Panc1 (cell line): Measurements from ENCODE around the gene DHRS7C. TPM values are rescaled to one million over a fixed set of nuclear protein-coding genes. Genes with fewer than 3 reads are reported as not detected.

ENCODE experiments used
- ATAC-seq: fragments of 200-7000 bp; cut with Tn5 transposase; 2 replicates; pipeline ENCODE4 v1.9.1; 2020; ENCODE audit warnings: mild to moderate bottlenecking, moderate library complexity
- BruUV-seq: library from RNA; stranded (reverse); fragments of 400-500 nt; replicated peaks from 2 replicates; lab custom pipeline; 2021; lab: Mats Ljungman, UMichigan
- CTCF ChIA-PET: fragments of 300-600 bp; sonication (Branson Sonifier 250); formaldehyde crosslinking; loops from one replicate; lab custom pipeline; 2022; ENCODE audit warnings: antibody characterized with exemption; lab: Charles Lee
- POLR2A ChIA-PET: fragments of 300-600 bp; sonication (Branson Sonifier 250); formaldehyde crosslinking; loops from one replicate; lab custom pipeline; 2022; ENCODE audit warnings: antibody characterized with exemption; lab: Charles Lee
- DNase-seq: peaks from one replicate; pipeline ENCODE4 v3.0.0-alpha.2; 2010; ENCODE audit warnings: low read depth, low spot score
- H3K27ac ChIP-seq: 2 replicates; pipeline ENCODE4 v1.5.1; 2011; ENCODE audit warnings: mild to moderate bottlenecking, low read length, inconsistent platforms
- H3K27me3 ChIP-seq: fragments of 200-500 bp; sonication (Bioruptor generic); 2 replicates; pipeline ENCODE4 v1.6.0; 2014; ENCODE audit warnings: low read length, inconsistent platforms; ENCODE audit not compliant: control insufficient read depth, insufficient read depth
- H3K36me3 ChIP-seq: fragments of 200-500 bp; sonication (Bioruptor generic); 2 replicates; pipeline ENCODE4 v1.5.1; 2014; ENCODE audit warnings: inconsistent platforms, mild to moderate bottlenecking, low read length, moderate library complexity; ENCODE audit not compliant: control insufficient read depth, insufficient read depth
- H3K4me1 ChIP-seq: 2 replicates; pipeline ENCODE4 v1.5.1; 2011; ENCODE audit warnings: inconsistent platforms, mild to moderate bottlenecking, low read length, moderate library complexity; ENCODE audit not compliant: control insufficient read depth, insufficient read depth
- H3K4me3 ChIP-seq, 2 experiments: 2 replicates each; pipeline ENCODE4 v1.5.1; 2011 to 2012; ENCODE audit warnings: low read depth in 2 of 2, low read length in 2 of 2, mild to moderate bottlenecking in 2 of 2, inconsistent platforms in 1 of 2, moderate library complexity in 1 of 2
- H3K9me3 ChIP-seq: fragments of 200-500 bp; sonication (Bioruptor generic); 2 replicates; pipeline ENCODE4 v1.5.1; 2014; ENCODE audit warnings: low read depth, mild to moderate bottlenecking, inconsistent platforms, low read length, moderate library complexity; ENCODE audit not compliant: control insufficient read depth, insufficient read depth
- CTCF ChIP-seq: fragments of 450-650 bp; IDR thresholded peaks from 2 replicates; pipeline ENCODE4 v1.5.1; 2017; ENCODE audit warnings: mild to moderate bottlenecking
- POLR2AphosphoS5 ChIP-seq: IDR thresholded peaks from 2 replicates; pipeline ENCODE4 v1.6.1; 2012; ENCODE audit warnings: mild to moderate bottlenecking, low read depth, low read length, moderate library complexity
- REST ChIP-seq, 2 experiments: IDR thresholded peaks; 2 replicates each; pipeline ENCODE4 v1.6.1; 2011 to 2012; ENCODE audit warnings: low read depth in 2 of 2, control low read depth in 1 of 2, low read length in 1 of 2, mild to moderate bottlenecking in 1 of 2, moderate library complexity in 1 of 2; ENCODE audit not compliant: insufficient read depth in 1 of 2
- SIN3A ChIP-seq: IDR thresholded peaks from 2 replicates; pipeline ENCODE4 v1.6.1; 2012; ENCODE audit warnings: low read depth, mild to moderate bottlenecking, low read length, moderate library complexity, borderline replicate concordance; ENCODE audit not compliant: insufficient read depth
- TCF7L2 ChIP-seq: IDR thresholded peaks from 2 replicates; pipeline ENCODE4 v1.6.1; 2011; ENCODE audit warnings: mild to moderate bottlenecking, low read depth, low read length, inconsistent platforms
- in situ Hi-C: cut with HindIII; loops from 2 replicates; pipeline ENCODE4 v1.10.0; 2016; ENCODE audit warnings: low sequenced_read_pairs, low pct_unique_long_range_greater_than_20kb
- intact Hi-C: fragments of 100-400 bp; cut with micrococcal nuclease; formaldehyde crosslinking; loops from one replicate; pipeline ENCODE4 v1.10.0; 2022; ENCODE audit not compliant: unreplicated experiment
- total RNA-seq: library from RNA; stranded (reverse); gene quantifications from one replicate; pipeline ENCODE4 v1.2.1, GENCODE V29; 2021; ENCODE audit not compliant: unreplicated experiment

Gene DHRS7C
- total RNA-seq, 1 experiment from 2014 or later: not detected

GRCh38 chr17:9837551-9838471, 46.4 kb upstream of the DHRS7C start:
- BruUV-seq: no TSS peak
- Histone ChIP-seq H3K4me3 (no peak overlapping the region), H3K9me3 (no peaks in the 10 kb centered on the region), H3K4me1 (no peaks in the 10 kb centered on the region), H3K27ac (no peak overlapping the region), H3K36me3 (no peaks in the 10 kb centered on the region; the same call in 1 of the 2 replicates), H3K27me3 (no peaks in the 10 kb centered on the region)
- TF ChIP-seq CTCF (no peak), POLR2AphosphoS5 (no peak), TCF7L2 (no peak), REST (IDR thresholded peaks at IDR 0.05; ENCODE audit: insufficient read depth in 1 of 2, low read depth in 2 of 2, low read length in 1 of 2) (no peak), SIN3A (no peak)
- POLR2A ChIA-PET: no interaction called here
- DNase-seq (no peak), ATAC-seq (no peak)
- in situ Hi-C loops (no loop called here), intact Hi-C loops (no loop called here)
- CTCF ChIA-PET: no interaction called here

DNA sequence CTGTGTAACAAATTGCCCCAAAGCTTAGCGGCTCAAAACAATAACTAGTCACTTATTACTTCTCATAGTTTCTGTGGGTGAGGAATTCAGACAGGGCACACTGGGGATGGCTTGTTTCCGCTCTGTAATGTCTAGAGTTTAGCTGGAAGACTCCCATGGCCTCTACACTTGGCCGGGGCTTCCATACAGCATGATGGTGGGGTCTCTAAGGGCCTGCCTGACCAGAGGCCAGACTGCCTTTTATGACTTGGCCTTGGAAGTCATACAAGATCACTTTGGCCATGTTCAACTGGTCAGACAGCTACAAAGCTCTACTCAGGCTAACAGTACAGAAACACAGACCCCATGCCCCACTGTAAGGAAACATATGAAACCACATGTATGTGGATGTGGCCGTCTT, 42.5 kb upstream of the DHRS7C start:
- ATAC-seq: no peak
- POLR2A ChIA-PET: no interaction called here
- TF ChIP-seq CTCF: no peak
- TF ChIP-seq POLR2AphosphoS5: no peak
- no peak for TF ChIP-seq TCF7L2
- no peak for TF ChIP-seq REST (IDR thresholded peaks at IDR 0.05; ENCODE audit: insufficient read depth in 1 of 2, low read depth in 2 of 2, low read length in 1 of 2)
- TF ChIP-seq SIN3A: no peak
- no peaks in the 10 kb centered on the region for H3K9me3 ChIP-seq
- DNase-seq: no peak
- H3K4me1 ChIP-seq: no peaks in the 10 kb centered on the region
- H3K27ac ChIP-seq: no peak overlapping the region
- 0 out of 2 replicates have a peak, but pooled peaks cover 2% of the 10 kb centered on the region for H3K27me3 ChIP-seq
- CTCF ChIA-PET: no interaction called here
- H3K36me3 ChIP-seq: no peaks in the 10 kb centered on the region; the same call in 1 of the 2 replicates
- in situ Hi-C loops: no loop called here
- no peak overlapping the region for H3K4me3 ChIP-seq
- intact Hi-C loops: no loop called here
- BruUV-seq: no TSS peak
